ENCODE data around the gene PRR5.

PRR5 gene

GRCh38 chr22:44714703-44715350, 12.8 kb downstream of the PRR5 start:
- DNase-seq (ENCODE audit: low read depth, low spot score) = no peak

- no peak for DNase-seq (ENCODE audit: low read depth, low spot score)
Measured at GRCh38 chr22:44718418-44718817, 16.4 kb downstream of the PRR5 start.

- no peak for DNase-seq (ENCODE audit: low read depth, low spot score)
Measured at GRCh38 chr22:44719586-44720368, 17.8 kb downstream of the PRR5 start.

GRCh38 chr22:44721213-44721612, 19.2 kb downstream of the PRR5 start:
- no peak for DNase-seq (ENCODE audit: low read depth, low spot score)

- no peak for DNase-seq (ENCODE audit: low read depth, low spot score)
Measured at GRCh38 chr22:44722611-44723010, 20.6 kb downstream of the PRR5 start.

- DNase-seq (ENCODE audit: low read depth, low spot score) = no peak
Measured at GRCh38 chr22:44723801-44724200, 21.8 kb downstream of the PRR5 start.

GRCh38 chr22:44724416-44724815, 22.4 kb downstream of the PRR5 start:
- no peak for DNase-seq (ENCODE audit: low read depth, low spot score)

GRCh38 chr22:44724859-44725258, 22.9 kb downstream of the PRR5 start:
- DNase-seq (ENCODE audit: low read depth, low spot score) = no peak

- DNase-seq (ENCODE audit: low read depth, low spot score) = no peak
Measured at GRCh38 chr22:44726439-44726838, 24.4 kb downstream of the PRR5 start.

GRCh38 chr22:44727148-44727547, 25.1 kb downstream of the PRR5 start:
- no peak for DNase-seq (ENCODE audit: low read depth, low spot score)

GRCh38 chr22:44727709-44728108, 25.7 kb downstream of the PRR5 start:
- no peak for DNase-seq (ENCODE audit: low read depth, low spot score)

GRCh38 chr22:44728761-44729324, 26.8 kb downstream of the PRR5 start:
- DNase-seq (ENCODE audit: low read depth, low spot score) = no peak

- no peak for DNase-seq (ENCODE audit: low read depth, low spot score)
Measured at GRCh38 chr22:44729391-44730021, 27.5 kb downstream of the PRR5 start.

- DNase-seq (ENCODE audit: low read depth, low spot score) = no peak
Measured at GRCh38 chr22:44730022-44730393, 28.0 kb downstream of the PRR5 start.

GRCh38 chr22:44730490-44731356, 28.7 kb downstream of the PRR5 start:
- DNase-seq (ENCODE audit: low read depth, low spot score) = no peak

- DNase-seq (ENCODE audit: low read depth, low spot score) = no peak
Measured at GRCh38 chr22:44731357-44731970, 29.5 kb downstream of the PRR5 start.

- DNase-seq (ENCODE audit: low read depth, low spot score) = no peak
Measured at GRCh38 chr22:44732017-44732561, 30.1 kb downstream of the PRR5 start.

GRCh38 chr22:44732661-44733060, 30.7 kb downstream of the PRR5 start:
- no peak for DNase-seq (ENCODE audit: low read depth, low spot score)

- DNase-seq (ENCODE audit: low read depth, low spot score) = no peak
Measured at GRCh38 chr22:44733426-44734106, 31.6 kb downstream of the PRR5 start.

- DNase-seq (ENCODE audit: low read depth, low spot score) = no peak
Measured at GRCh38 chr22:44734278-44734677, 32.3 kb downstream of the PRR5 start.

Data from brain pericyte (primary cell).